ENCODE results near the gene PDSS2.
"Not testable (repeated sequence)": the region's sequence is repeated elsewhere in the genome, so short reads cannot be mapped to it uniquely, and the experiment has no call there.

PDSS2 gene

GRCh38 chr6:107121964-107122495 is 337.3 kb downstream of the PDSS2 start:
- H2AFZ ChIP-seq (ENCODE audit: low read depth, low read length), result no peak overlapping the region
- no peaks in the 10 kb centered on the region for H3K36me3 ChIP-seq (replicated peaks; ENCODE audit: low read depth, low read length)
- TF ChIP-seq EZH2phosphoT487 (IDR thresholded peaks at IDR 0.05; ENCODE audit: low read depth), result no peak
- TF ChIP-seq, protein P1, sequence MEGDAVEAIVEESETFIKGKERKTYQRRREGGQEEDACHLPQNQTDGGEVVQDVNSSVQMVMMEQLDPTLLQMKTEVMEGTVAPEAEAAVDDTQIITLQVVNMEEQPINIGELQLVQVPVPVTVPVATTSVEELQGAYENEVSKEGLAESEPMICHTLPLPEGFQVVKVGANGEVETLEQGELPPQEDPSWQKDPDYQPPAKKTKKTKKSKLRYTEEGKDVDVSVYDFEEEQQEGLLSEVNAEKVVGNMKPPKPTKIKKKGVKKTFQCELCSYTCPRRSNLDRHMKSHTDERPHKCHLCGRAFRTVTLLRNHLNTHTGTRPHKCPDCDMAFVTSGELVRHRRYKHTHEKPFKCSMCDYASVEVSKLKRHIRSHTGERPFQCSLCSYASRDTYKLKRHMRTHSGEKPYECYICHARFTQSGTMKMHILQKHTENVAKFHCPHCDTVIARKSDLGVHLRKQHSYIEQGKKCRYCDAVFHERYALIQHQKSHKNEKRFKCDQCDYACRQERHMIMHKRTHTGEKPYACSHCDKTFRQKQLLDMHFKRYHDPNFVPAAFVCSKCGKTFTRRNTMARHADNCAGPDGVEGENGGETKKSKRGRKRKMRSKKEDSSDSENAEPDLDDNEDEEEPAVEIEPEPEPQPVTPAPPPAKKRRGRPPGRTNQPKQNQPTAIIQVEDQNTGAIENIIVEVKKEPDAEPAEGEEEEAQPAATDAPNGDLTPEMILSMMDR (IDR thresholded peaks at IDR 0.05; ENCODE audit: low read depth, low read length), result no peak

GRCh38 chr6:107121266-107121665 is 338.1 kb downstream of the PDSS2 start:
- no peaks in the 10 kb centered on the region for H4K20me1 ChIP-seq (ENCODE audit: insufficient read depth, low read length)
- no peak overlapping the region for H3K4me2 ChIP-seq (ENCODE audit: low read length)
- TF ChIP-seq, protein P1 (IDR thresholded peaks at IDR 0.05; ENCODE audit: low read depth, low read length), result no peak
- no peak for TF ChIP-seq EZH2phosphoT487 (IDR thresholded peaks at IDR 0.05; ENCODE audit: low read depth)
- no peaks in the 10 kb centered on the region for H3K9me3 ChIP-seq (ENCODE audit: insufficient read depth, low read length)
- H2AFZ ChIP-seq (ENCODE audit: low read depth, low read length), result no peak overlapping the region
- no peak overlapping the region for H3K27ac ChIP-seq (ENCODE audit: low read length)
- peaks cover 48% of the 10 kb centered on the region for H3K4me1 ChIP-seq (ENCODE audit: low read length)
- H3K79me2 ChIP-seq (ENCODE audit: low read length), result no peaks in the 10 kb centered on the region
- H3K27me3 ChIP-seq (ENCODE audit: low read depth, low read length), result no peaks in the 10 kb centered on the region
- no peak overlapping the region for H3K9ac ChIP-seq (ENCODE audit: low read length)
- H3K36me3 ChIP-seq (replicated peaks; ENCODE audit: low read depth, low read length), result no peaks in the 10 kb centered on the region
- no peak overlapping the region for H3K4me3 ChIP-seq (ENCODE audit: low read length)

More at GRCh38 chr6:107121964-107122495, 337.3 kb downstream of the PDSS2 start:
- Histone ChIP-seq H3K4me1 (ENCODE audit: low read length) (peaks cover 44% of the 10 kb centered on the region), H3K4me3 (ENCODE audit: low read length) (no peak overlapping the region), H3K27me3 (ENCODE audit: low read depth, low read length) (no peaks in the 10 kb centered on the region), H3K9me3 (ENCODE audit: insufficient read depth, low read length) (no peaks in the 10 kb centered on the region), H3K27ac (ENCODE audit: low read length) (no peak overlapping the region), H3K4me2 (ENCODE audit: low read length) (no peak overlapping the region), H4K20me1 (ENCODE audit: insufficient read depth, low read length) (no peaks in the 10 kb centered on the region), H3K79me2 (ENCODE audit: low read length) (no peaks in the 10 kb centered on the region), H3K9ac (ENCODE audit: low read length) (no peak overlapping the region)

- Histone ChIP-seq H3K27me3 (ENCODE audit: low read depth, low read length) (no peaks in the 10 kb centered on the region), H4K20me1 (ENCODE audit: insufficient read depth, low read length) (no peaks in the 10 kb centered on the region), H3K27ac (ENCODE audit: low read length) (no peak overlapping the region), H3K4me2 (ENCODE audit: low read length) (no peak overlapping the region), H3K4me3 (ENCODE audit: low read length) (no peak overlapping the region), H3K9me3 (ENCODE audit: insufficient read depth, low read length) (no peaks in the 10 kb centered on the region), H3K36me3 (replicated peaks; ENCODE audit: low read depth, low read length) (no peaks in the 10 kb centered on the region), H3K4me1 (ENCODE audit: low read length) (peaks cover 45% of the 10 kb centered on the region), H3K79me2 (ENCODE audit: low read length) (no peaks in the 10 kb centered on the region), H2AFZ (ENCODE audit: low read depth, low read length) (no peak overlapping the region), H3K9ac (ENCODE audit: low read length) (no peak overlapping the region)
- TF ChIP-seq, protein P1 (IDR thresholded peaks at IDR 0.05; ENCODE audit: low read depth, low read length), result no peak
- no peak for TF ChIP-seq EZH2phosphoT487 (IDR thresholded peaks at IDR 0.05; ENCODE audit: low read depth)
Measured at GRCh38 chr6:107120404-107120803, 339.0 kb downstream of the PDSS2 start.

DNA sequence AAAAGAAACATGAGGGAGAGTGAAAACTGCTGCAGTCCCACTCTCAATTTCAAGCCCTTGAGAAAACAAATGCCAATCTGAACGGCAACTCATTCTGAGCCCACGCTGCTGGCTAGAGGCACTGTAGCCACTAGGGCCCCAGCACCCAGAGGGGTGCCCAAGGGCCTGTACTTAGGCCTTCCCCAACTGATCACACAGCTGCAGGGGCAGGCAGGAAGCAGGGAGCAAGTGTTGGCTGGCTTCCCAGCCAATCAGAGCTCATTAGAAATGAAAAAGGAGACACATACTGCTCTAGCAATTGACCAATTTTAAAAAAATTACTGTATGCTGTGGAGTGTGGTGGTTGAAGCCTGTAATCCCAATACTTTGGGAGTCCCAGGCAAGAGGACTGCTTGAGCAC is 340.4 kb downstream of the PDSS2 start:
- Histone ChIP-seq H2AFZ (ENCODE audit: low read depth, low read length) (no peak overlapping the region), H3K4me3 (ENCODE audit: low read length) (no peak overlapping the region), H3K9ac (ENCODE audit: low read length) (no peak overlapping the region), H4K20me1 (ENCODE audit: insufficient read depth, low read length) (no peaks in the 10 kb centered on the region), H3K4me1 (ENCODE audit: low read length) (peaks cover 36% of the 10 kb centered on the region), H3K36me3 (replicated peaks; ENCODE audit: low read depth, low read length) (no peaks in the 10 kb centered on the region), H3K79me2 (ENCODE audit: low read length) (peaks cover under 1% of the 10 kb centered on the region; the same call in 1 of the 2 replicates), H3K9me3 (ENCODE audit: insufficient read depth, low read length) (no peaks in the 10 kb centered on the region), H3K4me2 (ENCODE audit: low read length) (no peak overlapping the region), H3K27me3 (ENCODE audit: low read depth, low read length) (no peaks in the 10 kb centered on the region), H3K27ac (ENCODE audit: low read length) (no peak overlapping the region)
- TF ChIP-seq, protein P1 (IDR thresholded peaks at IDR 0.05; ENCODE audit: low read depth, low read length), result no peak
- no peak for TF ChIP-seq EZH2phosphoT487 (IDR thresholded peaks at IDR 0.05; ENCODE audit: low read depth)

- H3K4me2 ChIP-seq (ENCODE audit: low read length); H3K27ac ChIP-seq (ENCODE audit: low read length): not testable (repeated sequence)
Measured at GRCh38 chr6:107118540-107118939, 340.8 kb downstream of the PDSS2 start.

More at GRCh38 chr6:107118540-107118939, 340.8 kb downstream of the PDSS2 start:
- H3K9ac ChIP-seq (ENCODE audit: low read length); H3K36me3 ChIP-seq (replicated peaks; ENCODE audit: low read depth, low read length); H4K20me1 ChIP-seq (ENCODE audit: insufficient read depth, low read length); H2AFZ ChIP-seq (ENCODE audit: low read depth, low read length); H3K4me3 ChIP-seq (ENCODE audit: low read length); H3K9me3 ChIP-seq (ENCODE audit: insufficient read depth, low read length); H3K27me3 ChIP-seq (ENCODE audit: low read depth, low read length); H3K79me2 ChIP-seq (ENCODE audit: low read length): not testable (repeated sequence)
- peaks cover 40% of the 10 kb centered on the region for H3K4me1 ChIP-seq (ENCODE audit: low read length)
